PC-3 (cell line): Measurements from ENCODE around the gene SLC6A6. TPM values are rescaled to one million over a fixed set of nuclear protein-coding genes. Genes with fewer than 3 reads are reported as not detected.

Source experiments
- ATAC-seq: fragments of 200-7000 bp; cut with Tn5 transposase; 2 replicates; pipeline ENCODE4 v1.9.1; 2020; ENCODE audit warnings: mild to moderate bottlenecking, moderate library complexity
- BruUV-seq: library from RNA; stranded (reverse); fragments of 400-500 nt; replicated peaks from 2 replicates; lab custom pipeline; 2021; lab: Mats Ljungman, UMichigan
- CTCF ChIA-PET: fragments of 300-600 bp; sonication (Branson Sonifier 250); formaldehyde crosslinking; loops from one replicate; lab custom pipeline; 2022; ENCODE audit warnings: antibody characterized with exemption; lab: Charles Lee
- POLR2A ChIA-PET: fragments of 300-600 bp; sonication (Branson Sonifier 250); formaldehyde crosslinking; loops from one replicate; lab custom pipeline; 2022; ENCODE audit warnings: antibody characterized with exemption; ENCODE audit not compliant: unreplicated experiment; lab: Charles Lee
- DNase-seq: peaks from one replicate; pipeline ENCODE4 v3.0.0-alpha.2; 2015
- H2AFZ ChIP-seq: fragments of 300-600 bp; sonication (generic); 2 replicates; pipeline ENCODE4 v1.6.0; 2016; ENCODE audit warnings: antibody characterized with exemption, low read length
- H3F3A ChIP-seq: fragments of 300-600 bp; sonication (generic); one replicate; pipeline ENCODE4 v1.6.0; 2017; ENCODE audit warnings: antibody characterized with exemption, low read length, control low read depth, mild to moderate bottlenecking; ENCODE audit not compliant: unreplicated experiment
- H3K27ac ChIP-seq: fragments of 300-600 bp; sonication (generic); 2 replicates; pipeline ENCODE4 v1.5.1; 2016; ENCODE audit warnings: mild to moderate bottlenecking, low read length
- H3K27me3 ChIP-seq: fragments of 300-600 bp; sonication (generic); 2 replicates; pipeline ENCODE4 v1.6.1; 2016; ENCODE audit warnings: low read length, mixed read lengths
- H3K36me3 ChIP-seq: fragments of 300-600 bp; sonication (generic); 2 replicates; pipeline ENCODE4 v1.6.1; 2016; ENCODE audit warnings: low read depth, mixed run types, low read length, mixed read lengths
- H3K4me1 ChIP-seq: fragments of 300-600 bp; sonication (generic); 2 replicates; pipeline ENCODE4 v1.5.1; 2016; ENCODE audit warnings: low read length; ENCODE audit not compliant: insufficient read depth
- H3K4me2 ChIP-seq: fragments of 300-600 bp; sonication (generic); 2 replicates; pipeline ENCODE4 v1.6.0; 2016; ENCODE audit warnings: low read length
- H3K4me3 ChIP-seq: fragments of 300-600 bp; sonication (generic); 2 replicates; pipeline ENCODE4 v1.5.1; 2016; ENCODE audit warnings: mild to moderate bottlenecking, low read length, mixed read lengths
- H3K79me2 ChIP-seq: fragments of 300-600 bp; sonication (generic); 2 replicates; pipeline ENCODE4 v1.6.1; 2017; ENCODE audit warnings: low read length, mixed read lengths
- H3K9ac ChIP-seq: fragments of 300-600 bp; sonication (generic); 2 replicates; pipeline ENCODE4 v1.6.0; 2016; ENCODE audit warnings: mild to moderate bottlenecking, low read length
- H3K9me2 ChIP-seq: fragments of 300-600 bp; sonication (generic); replicated peaks from 2 replicates; pipeline ENCODE4 v1.6.1; 2016; ENCODE audit warnings: mixed run types, low read length, mixed read lengths
- H3K9me3 ChIP-seq: fragments of 300-600 bp; sonication (generic); 2 replicates; pipeline ENCODE4 v1.6.1; 2016; ENCODE audit warnings: low read length, mixed read lengths
- H4K20me1 ChIP-seq: fragments of 300-600 bp; sonication (generic); 2 replicates; pipeline ENCODE4 v1.6.1; 2016; ENCODE audit warnings: low read length, mixed read lengths
- CTCF ChIP-seq: fragments of 300-600 bp; sonication (generic); conservative IDR thresholded peaks from 2 replicates; pipeline ENCODE4 v1.5.1; 2017; ENCODE audit warnings: antibody characterized with exemption, low read depth, mild to moderate bottlenecking, low read length
- EZH2 ChIP-seq: fragments of 300-600 bp; sonication (generic); IDR thresholded peaks from one replicate; pipeline ENCODE4 v1.6.1; 2017; ENCODE audit warnings: antibody characterized with exemption, mild to moderate bottlenecking, low read length; ENCODE audit not compliant: unreplicated experiment
- EZH2phosphoT487 ChIP-seq: fragments of 300-600 bp; sonication (generic); IDR thresholded peaks from 2 replicates; pipeline ENCODE4 v1.6.1; 2018; ENCODE audit warnings: mild to moderate bottlenecking, antibody characterized with exemption, low read length, borderline replicate concordance
- intact Hi-C: fragments of 100-400 bp; cut with micrococcal nuclease; formaldehyde crosslinking; loops from 2 replicates; pipeline ENCODE4 v1.9.0; 2023
- total RNA-seq: library from RNA; depleted of rRNA; stranded (reverse); fragments of >200 nt; gene quantifications from 2 replicates; pipeline ENCODE4 v1.2.3, GENCODE V29; 2014

The SLC6A6 gene
- total RNA-seq, 1 experiment from 2014 or later: 28.1 TPM

- Histone ChIP-seq H3K4me3 (no peak overlapping the region), H3K9me2 (no peaks in the 10 kb centered on the region), H3K9ac (no peak overlapping the region), H3K4me1 (no peaks in the 10 kb centered on the region), H3F3A (no peaks in the 10 kb centered on the region), H3K9me3 (no peaks in the 10 kb centered on the region), H3K4me2 (no peak overlapping the region), H3K27ac (no peak overlapping the region), H3K27me3 (no peaks in the 10 kb centered on the region; the same call in 1 of the 2 replicates), H2AFZ (no peak overlapping the region), H4K20me1 (no peaks in the 10 kb centered on the region), H3K36me3 (no peaks in the 10 kb centered on the region), H3K79me2 (no peaks in the 10 kb centered on the region)
- no peak for TF ChIP-seq EZH2phosphoT487
- TF ChIP-seq CTCF: no peak
- no peak for ATAC-seq
- no peak for DNase-seq
- intact Hi-C loops: no loop called here
- ChIA-PET CTCF (interaction anchor here (0.6 kb wide), 1 partner anchor 63 kb away, joined by 3 read pairs; no protein-coding TSS in a partner anchor), POLR2A (no interaction called here)
- BruUV-seq: no TSS peak
Observed at GRCh38 chr3:14358426-14359211, 43.8 kb upstream of the SLC6A6 start.

GRCh38 chr3:14359348-14359747 lies 43.1 kb upstream of the SLC6A6 start:
- no peaks in the 10 kb centered on the region for H3K79me2 ChIP-seq
- ChIA-PET CTCF (no interaction called here), POLR2A (no interaction called here)
- H3K9me3 ChIP-seq: no peaks in the 10 kb centered on the region
- intact Hi-C loops: no loop called here
- no peak overlapping the region for H3K4me3 ChIP-seq
- ATAC-seq (no peak), DNase-seq (no peak)
- H3K36me3 ChIP-seq: no peaks in the 10 kb centered on the region
- no peaks in the 10 kb centered on the region for H4K20me1 ChIP-seq
- no peaks in the 10 kb centered on the region; the same call in 1 of the 2 replicates for H3K27me3 ChIP-seq
- H3K27ac ChIP-seq: no peak overlapping the region
- H3K9me2 ChIP-seq: no peaks in the 10 kb centered on the region
- H3K4me2 ChIP-seq: no peak overlapping the region
- H2AFZ ChIP-seq: no peak overlapping the region
- no peaks in the 10 kb centered on the region for H3F3A ChIP-seq
- no peak overlapping the region for H3K9ac ChIP-seq
- H3K4me1 ChIP-seq: no peaks in the 10 kb centered on the region
- no TSS peak for BruUV-seq
- no peak for TF ChIP-seq EZH2
- TF ChIP-seq CTCF: no peak
- TF ChIP-seq EZH2phosphoT487: no peak
